ENCODE results near the gene RANBP17.
"Not testable (repeated sequence)": the region's sequence is repeated elsewhere in the genome, so short reads cannot be mapped to it uniquely, and the experiment has no call there.

RANBP17 gene

DNA sequence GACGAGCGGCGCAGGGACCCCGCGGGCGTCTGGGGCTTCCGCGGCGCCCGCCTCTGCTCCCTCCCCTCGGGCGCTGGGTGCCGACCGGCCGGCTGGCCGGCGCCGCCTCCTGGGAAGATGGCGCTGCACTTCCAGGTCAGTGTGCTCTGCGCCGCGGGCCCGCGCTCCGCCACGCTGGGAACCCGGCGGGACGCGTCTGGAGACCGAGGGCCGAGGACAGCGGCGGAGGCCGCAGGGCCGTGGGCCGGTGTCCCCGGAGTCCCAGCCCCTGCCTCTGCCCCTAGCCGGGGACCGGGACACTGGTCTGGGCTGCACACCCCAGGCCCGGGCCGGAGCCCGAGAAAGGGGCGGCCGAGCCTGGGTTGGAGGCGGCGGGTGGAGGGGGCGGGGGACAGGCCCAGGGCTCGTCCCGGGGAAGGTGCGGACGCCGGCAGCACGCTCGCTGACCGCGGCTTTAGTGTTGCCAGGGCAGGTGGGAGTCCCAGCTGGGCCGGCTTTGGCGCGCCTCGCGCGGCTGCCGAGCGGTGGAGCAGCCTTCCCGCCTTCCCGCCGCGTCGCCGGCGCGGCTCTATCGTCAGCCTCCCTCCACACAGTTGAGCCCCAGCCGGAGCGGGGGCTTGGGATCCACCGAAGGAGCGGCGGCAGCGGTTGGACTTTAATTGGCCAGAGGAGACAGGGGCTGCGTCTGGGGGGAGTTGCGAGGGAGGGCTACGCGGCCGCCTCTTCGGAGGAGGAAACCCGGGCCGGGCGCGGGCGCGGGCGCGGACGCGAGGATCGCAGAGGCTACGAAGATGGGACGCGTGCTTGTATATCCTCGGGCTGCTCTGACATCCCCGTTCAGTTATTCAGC is at the start of gene RANBP17:
Gene RANBP17 (plus strand): TSS at position 102 of the 850 bp plus-strand sequence.
- no peaks in the 10 kb centered on the region for H3K27me3 ChIP-seq (ENCODE audit: low read depth, low read length)
- H3K36me3 ChIP-seq (ENCODE audit: control insufficient read depth in 1 of 2, insufficient read depth in 2 of 2, low read length in 2 of 2) = no peaks in the 10 kb centered on the region
- H3K4me1 ChIP-seq (ENCODE audit: control insufficient read depth in 1 of 2, insufficient read depth in 2 of 2, low read length in 2 of 2) = peaks cover 0 to 5% of the 10 kb centered on the region in 2 donors
- H3K27ac ChIP-seq (ENCODE audit: low read length) = no peak within 1 kb of the TSS
- peak within 1 kb of the TSS; percentile 47 to 73 for H3K4me3 ChIP-seq (ENCODE audit: low read depth in 1 of 2, low read length in 2 of 2)
- peaks cover 7 to 12% of the 10 kb centered on the region in 2 donors for H3K9me3 ChIP-seq (ENCODE audit: control insufficient read depth in 1 of 2, low read length in 2 of 2)

DNA sequence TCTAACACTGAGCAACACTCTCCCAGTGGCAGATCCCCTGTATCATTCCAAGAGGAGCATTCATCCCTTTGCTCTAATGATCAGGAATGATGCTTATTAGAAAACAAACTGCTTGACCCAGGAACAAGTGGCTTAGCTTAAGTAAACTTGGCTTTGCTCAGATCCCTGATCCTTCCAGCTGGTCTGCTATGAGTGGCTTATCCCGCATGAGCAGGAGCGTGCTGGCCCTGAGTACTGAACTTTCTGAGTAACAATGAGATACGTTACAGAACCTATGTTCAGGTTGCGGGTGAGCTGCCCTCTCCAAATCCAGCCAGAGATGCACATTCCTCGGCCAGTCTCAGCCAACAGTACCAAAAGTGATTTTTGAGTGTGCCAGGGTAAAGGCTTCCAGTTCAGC is 48.6 kb upstream of the RANBP17 start:
- H3K36me3 ChIP-seq (ENCODE audit: control insufficient read depth in 1 of 2, insufficient read depth in 2 of 2, low read length in 2 of 2) = no peaks in the 10 kb centered on the region
- no peaks in the 10 kb centered on the region for H3K27me3 ChIP-seq (ENCODE audit: low read depth, low read length)
- H3K4me1 ChIP-seq (ENCODE audit: control insufficient read depth in 1 of 2, insufficient read depth in 2 of 2, low read length in 2 of 2) = no peaks in the 10 kb centered on the region
- no peak overlapping the region for H3K27ac ChIP-seq (ENCODE audit: low read length)
- no peak overlapping the region for H3K4me3 ChIP-seq (ENCODE audit: low read depth in 1 of 2, low read length in 2 of 2)
- no peaks in the 10 kb centered on the region for H3K9me3 ChIP-seq (ENCODE audit: control insufficient read depth in 1 of 2, low read length in 2 of 2)

DNA sequence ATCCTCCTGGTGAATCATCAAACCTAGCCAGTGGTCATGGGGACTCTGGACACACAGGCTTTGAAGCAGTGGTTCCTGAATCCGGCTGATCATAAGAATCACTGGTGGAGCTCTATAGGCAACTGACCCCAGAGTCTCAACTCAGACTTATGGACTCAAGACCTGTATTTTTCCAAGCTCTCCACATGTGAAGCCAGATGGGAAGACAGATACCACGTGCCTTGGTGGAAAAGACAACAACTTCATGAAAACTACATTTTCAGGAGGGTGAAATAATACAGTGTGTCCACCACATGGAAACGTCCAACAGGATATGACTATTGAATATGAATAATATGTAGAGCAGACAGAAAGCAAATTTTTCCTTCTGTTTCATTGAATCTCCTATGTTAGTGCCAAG is 44.6 kb upstream of the RANBP17 start:
- Histone ChIP-seq H3K4me3 (ENCODE audit: low read depth in 1 of 2, low read length in 2 of 2) (no peak overlapping the region), H3K27me3 (ENCODE audit: low read depth, low read length) (no peaks in the 10 kb centered on the region), H3K36me3 (ENCODE audit: control insufficient read depth in 1 of 2, insufficient read depth in 2 of 2, low read length in 2 of 2) (no peaks in the 10 kb centered on the region), H3K9me3 (ENCODE audit: control insufficient read depth in 1 of 2, low read length in 2 of 2) (no peaks in the 10 kb centered on the region), H3K4me1 (ENCODE audit: control insufficient read depth in 1 of 2, insufficient read depth in 2 of 2, low read length in 2 of 2) (no peaks in the 10 kb centered on the region), H3K27ac (ENCODE audit: low read length) (no peak overlapping the region)

DNA sequence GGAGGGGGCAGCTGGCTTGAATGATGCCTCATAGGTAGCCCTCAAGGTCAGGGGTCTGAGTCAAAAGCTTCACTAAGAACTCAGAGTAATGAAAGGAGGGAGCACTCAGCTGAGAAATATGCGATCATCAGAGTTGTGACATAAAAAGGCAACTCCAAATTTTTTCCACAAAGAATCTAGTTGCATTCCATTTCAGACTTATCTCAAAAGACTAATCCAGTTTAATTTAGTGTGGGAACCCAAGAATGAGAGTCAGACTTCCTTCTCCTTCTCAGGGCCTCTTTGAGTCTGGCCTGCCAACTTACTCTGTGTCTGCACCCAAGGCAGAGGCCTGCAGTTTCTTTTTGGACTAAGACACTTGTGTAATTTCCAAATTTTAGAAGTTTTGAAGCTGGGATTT is 43.6 kb upstream of the RANBP17 start:
- H3K4me3 ChIP-seq (ENCODE audit: low read depth in 1 of 2, low read length in 2 of 2) = no peak overlapping the region
- no peaks in the 10 kb centered on the region for H3K9me3 ChIP-seq (ENCODE audit: control insufficient read depth in 1 of 2, low read length in 2 of 2)
- no peaks in the 10 kb centered on the region for H3K27me3 ChIP-seq (ENCODE audit: low read depth, low read length)
- no peaks in the 10 kb centered on the region for H3K36me3 ChIP-seq (ENCODE audit: control insufficient read depth in 1 of 2, insufficient read depth in 2 of 2, low read length in 2 of 2)
- no peaks in the 10 kb centered on the region for H3K4me1 ChIP-seq (ENCODE audit: control insufficient read depth in 1 of 2, insufficient read depth in 2 of 2, low read length in 2 of 2)
- H3K27ac ChIP-seq (ENCODE audit: low read length) = no peak overlapping the region

DNA sequence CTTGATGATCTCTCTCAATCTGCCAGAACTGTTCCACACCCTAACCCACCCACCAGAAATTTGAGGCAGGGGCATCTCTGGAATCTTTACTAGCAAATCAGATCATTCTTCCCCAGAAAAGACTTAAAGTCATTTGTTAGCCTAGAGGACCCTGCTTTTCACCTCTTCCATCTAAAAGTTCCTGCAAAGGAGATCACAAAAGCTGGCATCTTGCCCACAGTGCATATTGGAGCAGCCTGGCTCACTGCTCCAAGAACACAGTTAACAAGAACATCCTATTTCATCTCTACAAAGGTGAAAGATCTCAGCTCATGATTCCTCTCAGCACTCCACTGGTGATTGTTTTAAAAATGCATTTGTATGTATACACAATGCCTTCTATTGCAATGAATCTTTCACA is 42.0 kb upstream of the RANBP17 start:
- Histone ChIP-seq H3K36me3 (ENCODE audit: control insufficient read depth in 1 of 2, insufficient read depth in 2 of 2, low read length in 2 of 2) (no peaks in the 10 kb centered on the region), H3K9me3 (ENCODE audit: control insufficient read depth in 1 of 2, low read length in 2 of 2) (no peaks in the 10 kb centered on the region), H3K27me3 (ENCODE audit: low read depth, low read length) (no peaks in the 10 kb centered on the region), H3K4me3 (ENCODE audit: low read depth in 1 of 2, low read length in 2 of 2) (no peak overlapping the region), H3K4me1 (ENCODE audit: control insufficient read depth in 1 of 2, insufficient read depth in 2 of 2, low read length in 2 of 2) (no peaks in the 10 kb centered on the region), H3K27ac (ENCODE audit: low read length) (no peak overlapping the region)

DNA sequence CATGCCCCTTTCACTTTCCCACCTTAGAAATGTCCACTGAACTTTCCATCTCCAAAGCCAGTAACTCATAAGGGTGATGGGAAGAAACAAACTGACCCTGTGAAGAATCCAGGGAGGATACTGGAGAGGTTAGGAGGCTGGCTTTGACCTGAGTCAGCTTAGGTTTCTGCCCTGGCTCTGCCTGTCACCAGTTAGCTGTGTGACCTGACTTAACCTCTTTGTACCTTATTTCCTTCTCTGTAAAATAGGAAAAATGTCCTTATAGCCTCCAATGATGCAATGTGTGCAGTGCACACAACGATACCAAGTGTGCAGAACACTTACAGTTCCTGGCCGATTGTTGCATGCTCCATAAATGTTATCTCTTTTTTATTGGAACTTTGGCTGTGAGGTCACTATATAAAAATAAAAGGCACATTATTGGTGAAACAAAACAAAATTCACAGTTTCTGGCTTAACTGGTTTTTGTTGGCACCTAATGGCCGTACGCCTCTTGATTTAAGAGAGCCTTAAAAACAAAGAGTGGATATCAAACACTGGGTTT is 40.5 kb upstream of the RANBP17 start:
- no peaks in the 10 kb centered on the region for H3K36me3 ChIP-seq (ENCODE audit: control insufficient read depth in 1 of 2, insufficient read depth in 2 of 2, low read length in 2 of 2)
- H3K27ac ChIP-seq (ENCODE audit: low read length) = no peak overlapping the region
- H3K9me3 ChIP-seq (ENCODE audit: control insufficient read depth in 1 of 2, low read length in 2 of 2) = peaks cover 0 to 4% of the 10 kb centered on the region in 2 donors
- no peak overlapping the region for H3K4me3 ChIP-seq (ENCODE audit: low read depth in 1 of 2, low read length in 2 of 2)
- no peaks in the 10 kb centered on the region for H3K27me3 ChIP-seq (ENCODE audit: low read depth, low read length)
- no peaks in the 10 kb centered on the region for H3K4me1 ChIP-seq (ENCODE audit: control insufficient read depth in 1 of 2, insufficient read depth in 2 of 2, low read length in 2 of 2)

DNA sequence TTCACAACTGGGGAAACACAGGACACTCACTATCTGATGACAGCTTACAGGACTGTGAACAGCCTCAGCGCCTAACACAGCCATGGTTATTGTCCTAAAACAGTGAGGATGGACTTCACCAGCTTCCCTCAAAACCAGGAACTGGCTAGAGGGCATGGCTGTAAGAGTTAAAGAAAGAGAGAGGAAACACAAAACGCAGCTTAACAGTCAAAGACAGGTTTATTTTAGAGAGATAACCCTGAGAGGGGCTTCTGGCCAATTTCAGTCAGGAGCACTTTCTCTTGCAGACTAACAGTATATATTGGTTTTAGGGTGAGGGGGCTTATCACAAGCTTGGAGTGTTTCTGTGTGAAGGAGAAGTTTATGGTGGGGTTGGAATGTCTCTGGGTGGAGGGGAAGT is 35.7 kb upstream of the RANBP17 start:
- H3K27me3 ChIP-seq (ENCODE audit: low read depth, low read length) = no peaks in the 10 kb centered on the region
- no peaks in the 10 kb centered on the region for H3K4me1 ChIP-seq (ENCODE audit: control insufficient read depth in 1 of 2, insufficient read depth in 2 of 2, low read length in 2 of 2)
- H3K27ac ChIP-seq (ENCODE audit: low read length) = no peak overlapping the region
- no peak overlapping the region for H3K4me3 ChIP-seq (ENCODE audit: low read depth in 1 of 2, low read length in 2 of 2)
- H3K36me3 ChIP-seq (ENCODE audit: control insufficient read depth in 1 of 2, insufficient read depth in 2 of 2, low read length in 2 of 2) = no peaks in the 10 kb centered on the region
- H3K9me3 ChIP-seq (ENCODE audit: control insufficient read depth in 1 of 2, low read length in 2 of 2) = peaks cover 0 to 4% of the 10 kb centered on the region in 2 donors

DNA sequence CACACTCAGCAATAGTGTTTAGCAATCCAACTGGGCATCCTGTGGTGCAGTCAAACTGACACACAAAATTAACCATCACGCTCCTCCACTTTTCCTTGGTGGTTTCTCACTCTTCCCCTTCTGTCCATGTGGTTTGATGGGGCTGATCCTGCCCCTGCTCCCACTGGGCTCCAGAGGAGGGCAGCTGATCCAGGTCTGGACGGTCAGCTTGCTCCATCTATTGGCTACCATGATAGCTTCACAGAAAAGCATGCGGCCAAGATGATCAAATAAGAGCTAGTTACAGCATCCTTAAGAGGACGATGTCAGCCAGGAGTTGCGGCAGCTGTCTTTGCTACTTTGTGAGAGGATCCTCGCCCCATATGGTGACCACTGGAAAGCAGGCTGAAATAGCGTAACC is 29.6 kb upstream of the RANBP17 start:
- Histone ChIP-seq H3K9me3 (ENCODE audit: control insufficient read depth in 1 of 2, low read length in 2 of 2) (no peaks in the 10 kb centered on the region), H3K27me3 (ENCODE audit: low read depth, low read length) (no peaks in the 10 kb centered on the region), H3K27ac (ENCODE audit: low read length) (no peak overlapping the region), H3K36me3 (ENCODE audit: control insufficient read depth in 1 of 2, insufficient read depth in 2 of 2, low read length in 2 of 2) (no peaks in the 10 kb centered on the region), H3K4me3 (ENCODE audit: low read depth in 1 of 2, low read length in 2 of 2) (no peak overlapping the region), H3K4me1 (ENCODE audit: control insufficient read depth in 1 of 2, insufficient read depth in 2 of 2, low read length in 2 of 2) (no peaks in the 10 kb centered on the region)

DNA sequence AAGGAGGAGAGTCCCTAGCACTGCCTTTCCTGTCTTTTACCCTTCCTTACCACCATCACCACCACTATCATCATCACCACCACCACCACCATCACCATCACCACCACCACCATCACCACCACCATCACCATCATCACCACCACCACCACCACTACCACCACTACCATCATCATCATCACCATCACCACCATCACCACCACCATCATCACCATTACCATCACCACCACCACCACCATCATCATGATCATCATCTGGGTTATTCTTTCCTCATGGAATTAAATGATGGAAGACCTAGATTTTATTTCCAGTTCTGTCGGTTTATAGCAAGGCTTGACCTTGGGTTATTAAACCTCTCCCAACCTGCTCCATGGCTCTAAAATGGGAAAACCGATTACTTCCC is 27.8 kb upstream of the RANBP17 start:
- not testable (repeated sequence) for H3K27me3 ChIP-seq (ENCODE audit: low read depth, low read length); H3K4me3 ChIP-seq (ENCODE audit: low read depth in 1 of 2, low read length in 2 of 2); H3K4me1 ChIP-seq (ENCODE audit: control insufficient read depth in 1 of 2, insufficient read depth in 2 of 2, low read length in 2 of 2); H3K36me3 ChIP-seq (ENCODE audit: control insufficient read depth in 1 of 2, insufficient read depth in 2 of 2, low read length in 2 of 2); H3K27ac ChIP-seq (ENCODE audit: low read length); H3K9me3 ChIP-seq (ENCODE audit: control insufficient read depth in 1 of 2, low read length in 2 of 2)

DNA sequence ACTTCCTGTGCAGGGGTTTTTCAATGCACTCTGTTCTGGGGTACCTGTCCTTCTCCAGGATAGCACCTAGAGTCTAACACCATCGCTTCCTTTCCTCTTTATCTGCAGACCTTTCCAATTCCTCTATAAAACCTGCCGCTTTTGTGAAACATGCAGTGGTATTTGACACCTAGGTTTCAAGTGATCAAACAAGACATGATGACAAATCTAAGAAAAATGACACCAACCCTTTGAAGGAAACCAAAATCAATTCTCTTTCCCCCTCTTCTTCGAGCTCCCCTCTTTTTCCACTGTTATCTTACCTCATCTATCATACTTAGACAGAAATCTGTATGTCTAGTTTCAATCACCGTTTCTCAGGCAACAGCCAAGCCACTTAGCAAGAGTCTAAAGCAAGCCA is 25.6 kb upstream of the RANBP17 start:
- no peaks in the 10 kb centered on the region for H3K36me3 ChIP-seq (ENCODE audit: control insufficient read depth in 1 of 2, insufficient read depth in 2 of 2, low read length in 2 of 2)

DNA sequence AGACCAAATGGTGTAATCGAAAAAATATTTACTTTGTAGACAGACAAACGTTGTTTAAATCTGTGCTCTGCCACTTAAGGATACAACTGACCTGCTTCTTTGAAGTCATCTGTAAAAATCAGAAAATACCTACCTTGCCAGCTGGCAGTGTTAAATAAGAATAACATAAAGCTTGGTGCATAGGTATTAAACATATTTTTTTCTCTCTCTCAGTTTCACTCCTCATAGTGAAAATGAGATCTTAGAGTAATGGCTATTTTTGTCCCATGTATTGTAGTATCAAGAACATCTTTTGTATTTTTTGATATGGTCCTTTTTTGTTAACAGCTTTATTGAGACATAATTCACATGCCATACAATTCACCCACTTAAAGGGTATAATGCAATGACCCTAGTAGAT is 17.9 kb upstream of the RANBP17 start:
- no peak overlapping the region for H3K27ac ChIP-seq (ENCODE audit: low read length)
- no peaks in the 10 kb centered on the region for H3K27me3 ChIP-seq (ENCODE audit: low read depth, low read length)
- H3K36me3 ChIP-seq (ENCODE audit: control insufficient read depth in 1 of 2, insufficient read depth in 2 of 2, low read length in 2 of 2) = no peaks in the 10 kb centered on the region
- H3K9me3 ChIP-seq (ENCODE audit: control insufficient read depth in 1 of 2, low read length in 2 of 2) = no peaks in the 10 kb centered on the region
- H3K4me1 ChIP-seq (ENCODE audit: control insufficient read depth in 1 of 2, insufficient read depth in 2 of 2, low read length in 2 of 2) = no peaks in the 10 kb centered on the region
- H3K4me3 ChIP-seq (ENCODE audit: low read depth in 1 of 2, low read length in 2 of 2) = no peak overlapping the region

More for the DNA sequence above, 25.6 kb upstream of the RANBP17 start:
- H3K4me1 ChIP-seq (ENCODE audit: control insufficient read depth in 1 of 2, insufficient read depth in 2 of 2, low read length in 2 of 2) = no peaks in the 10 kb centered on the region
- H3K4me3 ChIP-seq (ENCODE audit: low read depth in 1 of 2, low read length in 2 of 2) = no peak overlapping the region
- H3K27ac ChIP-seq (ENCODE audit: low read length) = no peak overlapping the region
- H3K9me3 ChIP-seq (ENCODE audit: control insufficient read depth in 1 of 2, low read length in 2 of 2) = no peaks in the 10 kb centered on the region
- H3K27me3 ChIP-seq (ENCODE audit: low read depth, low read length) = no peaks in the 10 kb centered on the region

DNA sequence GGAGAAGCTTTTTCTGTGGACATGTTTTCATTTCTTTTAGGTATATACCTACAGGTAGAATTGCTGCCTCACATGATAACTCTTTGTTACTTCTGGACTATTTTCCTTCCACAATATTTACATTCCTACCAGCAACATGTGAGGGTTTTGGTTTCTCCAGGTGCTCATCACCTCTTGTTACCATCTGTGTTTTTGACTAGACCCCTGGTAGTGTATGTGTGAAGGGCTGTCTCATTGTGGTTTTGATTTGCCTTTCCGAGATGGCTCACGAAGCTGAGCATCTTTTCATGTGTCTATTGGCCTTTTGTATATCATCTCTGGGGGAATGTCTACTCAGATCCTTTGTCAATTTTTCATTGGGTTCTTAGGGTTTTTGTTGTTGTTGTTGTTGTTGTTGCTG is 17.2 kb upstream of the RANBP17 start:
- H3K27ac ChIP-seq (ENCODE audit: low read length) = no peak overlapping the region
- H3K36me3 ChIP-seq (ENCODE audit: control insufficient read depth in 1 of 2, insufficient read depth in 2 of 2, low read length in 2 of 2) = no peaks in the 10 kb centered on the region
- no peaks in the 10 kb centered on the region for H3K27me3 ChIP-seq (ENCODE audit: low read depth, low read length)
- H3K9me3 ChIP-seq (ENCODE audit: control insufficient read depth in 1 of 2, low read length in 2 of 2) = no peaks in the 10 kb centered on the region
- no peak overlapping the region for H3K4me3 ChIP-seq (ENCODE audit: low read depth in 1 of 2, low read length in 2 of 2)
- H3K4me1 ChIP-seq (ENCODE audit: control insufficient read depth in 1 of 2, insufficient read depth in 2 of 2, low read length in 2 of 2) = no peaks in the 10 kb centered on the region

All from muscle layer of duodenum (tissue), 2 donors.